Mononuclear cell (primary cell): ENCODE measurements around the gene NEDD4L. TPM values are rescaled to one million over a fixed set of nuclear protein-coding genes. Genes with fewer than 3 reads are reported as not detected.

Experiments used
- H3K27me3 ChIP-seq: 2 replicates; pipeline ENCODE4 v1.6.0; 2011; ENCODE audit warnings: low read length, control low read depth; ENCODE audit not compliant: insufficient read depth
- H3K4me1 ChIP-seq: 2 replicates; pipeline ENCODE4 v1.5.1; 2011; ENCODE audit warnings: mild to moderate bottlenecking, low read length, control low read depth; ENCODE audit not compliant: insufficient read depth
- H3K4me3 ChIP-seq: 2 replicates; pipeline ENCODE4 v1.5.1; 2011; ENCODE audit warnings: mild to moderate bottlenecking, low read length, moderate library complexity
- H3K9me3 ChIP-seq: 2 replicates; pipeline ENCODE4 v1.5.1; 2011; ENCODE audit warnings: low read depth, mild to moderate bottlenecking, control low read depth, low read length
- total RNA-seq: library from RNA; depleted of rRNA; stranded (reverse); fragments of >200 nt; gene quantifications from one replicate; pipeline ENCODE4 v1.2.3, GENCODE V29; 2012

Gene NEDD4L
- total RNA-seq, 1 donor: 8.7 TPM

- peaks cover 14% of the 10 kb centered on the region for H3K27me3 ChIP-seq
- H3K4me3 ChIP-seq: no peak overlapping the region
- no peaks in the 10 kb centered on the region for H3K9me3 ChIP-seq
- H3K4me1 ChIP-seq: peaks cover 10% of the 10 kb centered on the region
These were observed 147.0 kb downstream of the NEDD4L start for GRCh38 chr18:58190842-58191530.

GRCh38 chr18:58191626-58192025, 147.6 kb downstream of the NEDD4L start:
- H3K9me3 ChIP-seq: no peaks in the 10 kb centered on the region
- peaks cover 10% of the 10 kb centered on the region for H3K4me1 ChIP-seq
- peaks cover 20% of the 10 kb centered on the region for H3K27me3 ChIP-seq
- H3K4me3 ChIP-seq: no peak overlapping the region

GRCh38 chr18:58192519-58192918, 148.5 kb downstream of the NEDD4L start:
- Histone ChIP-seq H3K9me3 (no peaks in the 10 kb centered on the region), H3K27me3 (peaks cover 21% of the 10 kb centered on the region), H3K4me3 (no peak overlapping the region), H3K4me1 (peaks cover 10% of the 10 kb centered on the region)

- Histone ChIP-seq H3K4me3 (no peak overlapping the region), H3K9me3 (no peaks in the 10 kb centered on the region), H3K27me3 (peaks cover 21% of the 10 kb centered on the region), H3K4me1 (peaks cover 10% of the 10 kb centered on the region)
These were observed 150.0 kb downstream of the NEDD4L start for GRCh38 chr18:58194028-58194427.

- no peaks in the 10 kb centered on the region for H3K9me3 ChIP-seq
These were observed 151.3 kb downstream of the NEDD4L start for GRCh38 chr18:58195278-58195765.

GRCh38 chr18:58196164-58196563, 152.1 kb downstream of the NEDD4L start:
- Histone ChIP-seq H3K9me3 (no peaks in the 10 kb centered on the region), H3K4me3 (no peak overlapping the region), H3K4me1 (peaks cover 10% of the 10 kb centered on the region), H3K27me3 (peaks cover 21% of the 10 kb centered on the region)

More at GRCh38 chr18:58195278-58195765, 151.3 kb downstream of the NEDD4L start:
- Histone ChIP-seq H3K4me1 (peaks cover 10% of the 10 kb centered on the region), H3K4me3 (peak overlapping the region; percentile 21), H3K27me3 (peaks cover 21% of the 10 kb centered on the region)

GRCh38 chr18:58196881-58197872, 153.2 kb downstream of the NEDD4L start:
- Histone ChIP-seq H3K4me1 (peaks cover 10% of the 10 kb centered on the region), H3K9me3 (no peaks in the 10 kb centered on the region), H3K27me3 (peaks cover 21% of the 10 kb centered on the region), H3K4me3 (no peak overlapping the region)

GRCh38 chr18:58201268-58201667, 157.2 kb downstream of the NEDD4L start:
- no peaks in the 10 kb centered on the region for H3K9me3 ChIP-seq
- H3K4me3 ChIP-seq: no peak overlapping the region
- H3K27me3 ChIP-seq: peaks cover 5% of the 10 kb centered on the region
- no peaks in the 10 kb centered on the region for H3K4me1 ChIP-seq

DNA sequence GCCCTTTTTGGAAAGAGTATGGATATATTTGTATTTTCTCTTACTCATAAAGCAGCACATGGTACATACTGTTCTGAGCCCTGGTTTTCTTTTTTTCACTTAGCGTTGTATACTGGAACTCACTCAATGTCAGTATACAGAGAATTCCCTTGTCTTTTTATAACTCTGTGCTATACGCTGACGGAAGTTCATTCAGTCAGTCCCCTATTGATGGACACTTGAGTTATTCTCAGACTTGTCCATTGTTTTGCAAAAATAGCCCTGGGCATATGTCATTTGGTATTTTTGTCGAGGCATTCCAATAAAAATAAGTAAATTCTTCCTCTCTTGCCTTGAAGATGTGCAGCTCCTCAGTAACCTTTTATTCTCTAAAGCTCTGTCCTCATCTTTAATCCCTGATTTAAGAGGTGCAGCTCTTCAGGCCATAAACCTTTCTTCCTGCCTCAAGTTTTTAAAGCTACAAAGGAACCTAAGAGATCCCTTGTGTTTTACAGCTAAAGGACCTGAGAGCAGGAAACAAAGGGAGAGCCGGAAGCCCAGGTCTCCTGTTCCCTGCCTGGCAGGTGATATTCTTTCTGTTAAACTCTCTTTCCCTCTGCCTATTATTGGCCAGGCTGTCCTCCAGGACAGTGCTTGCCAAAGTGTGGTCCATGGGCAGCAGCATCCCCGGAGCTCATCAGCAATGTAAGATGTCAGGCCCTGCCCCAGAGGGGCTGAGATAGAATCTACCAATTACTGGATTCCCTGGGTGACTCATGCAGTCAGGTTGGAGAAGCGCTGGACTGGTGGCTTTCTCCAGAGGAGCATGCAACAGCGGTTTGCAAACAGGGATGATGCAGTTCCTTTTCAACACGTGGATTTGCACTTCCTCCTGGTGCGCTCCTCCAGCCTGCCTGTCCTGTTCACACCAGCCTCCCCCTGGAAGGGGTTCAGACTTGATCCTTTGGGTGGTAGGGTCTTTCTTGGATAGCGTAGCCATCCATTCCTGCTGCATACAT, 158.0 kb downstream of the NEDD4L start:
- H3K27me3 ChIP-seq: no peaks in the 10 kb centered on the region
- H3K9me3 ChIP-seq: no peaks in the 10 kb centered on the region
- H3K4me3 ChIP-seq: no peak overlapping the region
- H3K4me1 ChIP-seq: no peaks in the 10 kb centered on the region

DNA sequence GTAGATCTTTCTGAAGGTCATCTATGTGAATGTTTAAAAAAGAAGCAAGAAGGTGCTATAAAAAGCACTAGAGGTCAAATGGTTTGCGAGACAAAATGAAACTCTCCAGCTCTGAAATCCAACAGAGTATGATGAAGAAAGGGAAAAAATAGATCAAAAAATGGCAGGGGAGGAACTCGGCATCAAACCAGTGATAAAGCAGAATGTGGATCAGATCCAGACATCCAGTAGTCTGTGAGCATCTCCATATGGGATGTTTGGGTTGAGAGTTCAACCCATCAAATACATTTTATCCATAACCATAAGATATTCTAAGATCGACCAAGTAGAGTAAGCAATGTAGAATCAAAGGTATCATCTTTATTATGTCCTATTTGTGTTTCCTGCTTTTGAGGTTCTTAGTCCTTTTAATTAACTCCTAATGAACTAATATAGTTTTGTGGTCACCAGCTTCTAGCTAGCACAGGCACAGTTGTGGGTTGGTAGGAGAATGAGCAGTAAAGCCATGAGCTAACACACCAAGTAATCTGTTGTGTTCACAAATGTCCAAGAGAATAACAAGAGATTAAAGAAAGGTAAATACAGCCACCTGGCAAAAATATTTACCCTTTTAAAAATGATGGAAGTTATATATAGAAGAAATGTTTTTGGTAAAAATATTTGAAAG, 160.9 kb downstream of the NEDD4L start:
- no peaks in the 10 kb centered on the region for H3K27me3 ChIP-seq
- H3K4me1 ChIP-seq: no peaks in the 10 kb centered on the region
- no peaks in the 10 kb centered on the region for H3K9me3 ChIP-seq
- no peak overlapping the region for H3K4me3 ChIP-seq

GRCh38 chr18:58205443-58206160, 161.6 kb downstream of the NEDD4L start:
- H3K4me1 ChIP-seq: no peaks in the 10 kb centered on the region
- no peaks in the 10 kb centered on the region for H3K9me3 ChIP-seq
- no peak overlapping the region for H3K4me3 ChIP-seq
- no peaks in the 10 kb centered on the region for H3K27me3 ChIP-seq

DNA sequence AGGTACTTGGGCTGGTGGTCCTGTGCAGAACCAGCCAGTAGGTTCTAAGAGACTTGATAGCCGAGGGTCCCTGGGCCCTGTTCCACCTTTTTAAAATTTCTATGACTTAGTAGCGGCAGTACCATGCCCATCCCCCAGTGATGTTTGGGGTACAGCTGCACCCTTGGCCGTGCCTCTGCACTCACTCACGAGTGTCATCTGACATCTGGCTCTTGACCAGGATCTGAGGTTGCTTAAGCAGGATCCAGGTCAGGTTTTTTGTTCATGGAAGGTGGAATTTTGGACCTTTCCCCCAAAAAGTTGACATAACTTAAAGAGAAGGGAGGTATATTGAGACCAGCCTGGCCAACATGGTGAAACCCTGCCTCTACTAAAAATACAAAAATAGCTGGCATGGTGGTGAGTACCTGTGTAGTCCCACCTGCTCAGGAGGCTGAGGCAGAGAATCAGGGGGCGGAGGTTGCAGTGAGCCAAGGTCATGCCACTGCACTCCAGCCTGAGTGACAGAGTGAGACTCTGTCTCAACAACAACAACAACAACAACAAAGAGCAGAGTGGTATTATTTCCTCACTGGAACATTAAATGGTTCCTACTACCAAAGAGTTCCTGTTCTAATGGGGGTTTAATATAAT, 163.6 kb downstream of the NEDD4L start:
- no peaks in the 10 kb centered on the region for H3K4me1 ChIP-seq
- H3K27me3 ChIP-seq: peaks cover 14% of the 10 kb centered on the region
- H3K4me3 ChIP-seq: no peak overlapping the region
- H3K9me3 ChIP-seq: no peaks in the 10 kb centered on the region
